ENCODE data around the gene SLC22A23. TPM values are rescaled to one million over a fixed set of nuclear protein-coding genes. Genes with fewer than 3 reads are reported as not detected.
A peak's percentile ranks its signal among the peaks of the same experiment; 100 is the strongest.

SLC22A23 gene
- total RNA-seq, 1 experiment from 2014 or later: 10.1 TPM

DNA sequence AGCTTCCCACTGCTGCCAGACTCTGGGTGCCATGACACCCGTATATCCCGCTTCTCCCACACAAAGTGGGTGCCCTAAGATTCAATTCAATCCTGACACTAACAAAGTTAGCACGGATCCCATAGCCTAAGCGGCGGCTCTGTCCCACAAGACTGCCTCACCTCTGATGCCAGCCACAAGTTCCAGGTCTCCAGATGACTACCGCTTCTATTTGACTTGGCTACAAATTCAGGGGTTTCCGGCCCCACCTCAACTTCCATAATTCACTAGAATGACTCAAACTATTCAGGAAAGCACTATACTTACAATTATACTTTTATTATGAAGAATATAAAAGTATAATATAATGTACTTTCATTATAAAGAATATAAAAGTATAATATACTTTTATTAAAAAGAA is 24.8 kb upstream of the SLC22A23 start:
- in situ Hi-C loops (cut with HindIII; ENCODE audit: low pct_unique_long_range_greater_than_20kb, low sequenced_read_pairs): no loop called here
- no peak for DNase-seq (ENCODE audit: low read depth)

DNA sequence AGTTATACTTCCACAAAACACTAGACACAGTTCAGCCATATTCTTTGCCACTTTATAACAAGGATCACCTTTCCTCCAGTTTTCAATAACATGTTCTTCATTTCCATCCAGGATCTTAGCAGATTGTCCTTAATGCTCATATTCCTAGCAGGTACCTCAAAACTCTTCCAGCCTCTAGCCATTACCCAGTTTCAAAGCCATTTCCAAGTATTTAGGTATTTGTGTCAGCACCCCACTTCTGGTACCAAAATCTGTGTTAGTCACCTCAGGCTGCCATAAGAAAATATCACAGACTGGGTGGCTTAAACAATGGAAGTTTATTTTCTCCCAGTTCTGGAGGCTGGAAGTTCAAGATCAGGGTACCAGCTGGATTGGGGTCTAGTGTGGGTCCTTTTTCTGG is 23.2 kb upstream of the SLC22A23 start:
- in situ Hi-C loops (cut with HindIII; ENCODE audit: low pct_unique_long_range_greater_than_20kb, low sequenced_read_pairs): no loop called here
- no peak for DNase-seq (ENCODE audit: low read depth)

DNA sequence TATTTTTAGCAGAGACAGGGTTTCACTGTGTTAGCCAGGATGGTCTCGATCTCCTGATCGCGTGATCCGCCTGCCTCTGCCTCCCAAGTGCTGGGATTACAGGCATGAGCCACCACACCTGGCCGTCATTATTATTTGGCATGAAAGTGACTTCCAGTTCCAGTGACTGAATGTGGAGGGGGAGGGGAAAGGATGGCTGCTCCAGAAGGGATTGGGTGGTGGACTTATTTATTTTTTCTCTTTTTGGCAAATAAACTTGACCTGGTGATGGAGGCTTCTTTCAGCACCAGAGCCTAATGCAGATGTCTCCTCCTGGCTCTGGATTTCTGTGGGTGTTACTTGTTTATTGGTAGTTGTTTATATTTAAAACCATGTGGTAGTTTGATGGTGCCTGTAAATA is 16.9 kb upstream of the SLC22A23 start:
- no peak for DNase-seq (ENCODE audit: low read depth)
- in situ Hi-C loops (cut with HindIII; ENCODE audit: low pct_unique_long_range_greater_than_20kb, low sequenced_read_pairs): no loop called here

DNA sequence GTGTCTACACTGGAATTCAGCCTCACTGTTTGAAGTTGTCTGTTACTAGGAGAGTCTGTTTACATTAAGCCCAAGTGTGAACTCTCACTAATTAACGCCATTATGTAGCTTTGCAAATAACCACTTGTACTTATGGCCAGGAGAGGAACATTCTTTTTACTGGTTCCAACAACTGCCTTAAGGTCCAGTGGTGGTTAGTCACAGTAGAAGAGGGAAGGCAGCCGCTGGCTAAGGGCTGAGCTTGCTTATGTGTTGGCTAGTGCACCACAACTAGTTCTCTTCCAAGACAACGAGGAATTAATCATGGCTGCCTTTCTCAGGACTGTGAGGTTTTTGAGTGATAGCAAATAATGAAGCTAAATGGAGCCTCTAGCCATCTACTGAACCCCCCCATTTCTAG is 14.9 kb upstream of the SLC22A23 start:
- in situ Hi-C loops (cut with HindIII; ENCODE audit: low pct_unique_long_range_greater_than_20kb, low sequenced_read_pairs): no loop called here
- no peak for DNase-seq (ENCODE audit: low read depth)

GRCh38 chr6:3471286-3471685 is 14.4 kb upstream of the SLC22A23 start:
- in situ Hi-C loops (cut with HindIII; ENCODE audit: low pct_unique_long_range_greater_than_20kb, low sequenced_read_pairs): no loop called here
- no peak for DNase-seq (ENCODE audit: low read depth)

DNA sequence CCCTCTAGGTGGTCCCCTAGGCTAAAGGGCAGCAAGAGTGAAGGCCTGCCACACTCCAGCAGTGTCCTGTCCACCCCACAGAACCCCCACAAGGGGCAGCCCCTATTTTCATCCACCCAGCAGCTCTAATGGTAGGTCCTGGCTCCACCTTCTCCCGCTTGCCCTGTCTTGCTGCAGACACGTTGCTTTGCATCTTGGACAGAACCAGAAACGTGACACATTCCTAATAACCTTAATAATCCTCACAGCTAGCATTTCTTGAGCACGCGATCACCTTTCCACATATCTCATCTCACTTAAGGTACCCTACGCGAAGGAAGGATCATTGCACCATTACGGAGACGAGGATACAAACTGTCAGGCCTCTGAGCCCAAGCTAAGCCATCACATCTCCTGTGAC is 11.7 kb upstream of the SLC22A23 start:
- in situ Hi-C loops (cut with HindIII; ENCODE audit: low pct_unique_long_range_greater_than_20kb, low sequenced_read_pairs): no loop called here
- no peak for DNase-seq (ENCODE audit: low read depth)

DNA sequence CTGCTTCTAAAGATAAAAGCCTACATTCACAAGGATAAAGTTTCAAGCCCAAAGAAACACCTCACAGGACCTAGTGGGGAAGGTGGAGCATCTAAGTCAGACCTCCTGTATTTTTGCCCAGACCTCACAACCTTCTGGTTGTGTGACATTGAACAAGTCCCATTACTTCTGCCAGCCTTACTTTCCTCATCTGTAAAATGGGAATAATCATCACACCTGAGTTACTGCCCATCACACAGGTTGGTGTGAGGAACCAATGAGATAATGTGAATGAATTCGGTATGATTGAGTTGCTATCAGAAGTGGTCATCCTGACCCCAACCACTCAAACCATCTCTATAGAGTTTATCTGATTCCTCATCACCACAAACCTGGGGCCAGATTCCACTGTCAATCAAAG is 11.1 kb upstream of the SLC22A23 start:
- DNase-seq (ENCODE audit: low read depth): no peak
- in situ Hi-C loops (cut with HindIII; ENCODE audit: low pct_unique_long_range_greater_than_20kb, low sequenced_read_pairs): no loop called here

DNA sequence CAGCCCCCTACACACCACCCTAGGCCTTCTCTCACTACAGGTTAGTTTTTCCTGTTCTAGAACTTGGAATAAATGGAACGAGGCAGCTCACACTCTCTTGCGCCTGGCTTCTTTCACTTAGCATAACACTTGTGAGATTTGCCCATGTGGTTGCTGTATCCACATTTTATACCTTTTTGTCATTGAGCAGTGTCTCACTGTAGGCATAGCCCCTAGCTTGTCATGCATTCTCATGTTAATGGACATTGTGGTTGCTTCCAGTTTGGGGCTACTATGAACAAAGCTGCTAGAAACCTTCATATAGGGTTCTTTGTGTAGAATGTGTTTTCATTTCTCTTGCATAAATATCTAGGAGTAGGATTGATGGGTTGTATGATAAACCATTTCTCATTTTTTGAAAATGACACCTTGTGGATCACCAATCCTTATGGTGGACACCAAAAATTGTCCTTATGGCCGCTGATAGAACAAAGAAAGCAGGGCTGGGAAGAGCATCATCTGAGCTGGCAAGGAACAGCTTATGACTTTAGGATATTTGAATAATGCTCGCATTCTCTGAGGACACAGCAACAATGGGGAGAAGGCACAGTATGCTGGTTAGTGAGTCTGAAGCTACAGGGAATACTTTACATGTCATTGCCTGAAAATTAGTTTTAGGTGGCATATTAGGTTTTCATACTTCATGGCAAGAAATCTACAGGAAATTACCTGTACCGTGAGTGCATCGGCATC is 9.8 kb upstream of the SLC22A23 start:
- in situ Hi-C loops (cut with HindIII; ENCODE audit: low pct_unique_long_range_greater_than_20kb, low sequenced_read_pairs): no loop called here
- no peak for DNase-seq (ENCODE audit: low read depth)

GRCh38 chr6:3460253-3460652 is 3.4 kb upstream of the SLC22A23 start:
- in situ Hi-C loops (cut with HindIII; ENCODE audit: low pct_unique_long_range_greater_than_20kb, low sequenced_read_pairs): no loop called here
- DNase-seq (ENCODE audit: low read depth): no peak

DNA sequence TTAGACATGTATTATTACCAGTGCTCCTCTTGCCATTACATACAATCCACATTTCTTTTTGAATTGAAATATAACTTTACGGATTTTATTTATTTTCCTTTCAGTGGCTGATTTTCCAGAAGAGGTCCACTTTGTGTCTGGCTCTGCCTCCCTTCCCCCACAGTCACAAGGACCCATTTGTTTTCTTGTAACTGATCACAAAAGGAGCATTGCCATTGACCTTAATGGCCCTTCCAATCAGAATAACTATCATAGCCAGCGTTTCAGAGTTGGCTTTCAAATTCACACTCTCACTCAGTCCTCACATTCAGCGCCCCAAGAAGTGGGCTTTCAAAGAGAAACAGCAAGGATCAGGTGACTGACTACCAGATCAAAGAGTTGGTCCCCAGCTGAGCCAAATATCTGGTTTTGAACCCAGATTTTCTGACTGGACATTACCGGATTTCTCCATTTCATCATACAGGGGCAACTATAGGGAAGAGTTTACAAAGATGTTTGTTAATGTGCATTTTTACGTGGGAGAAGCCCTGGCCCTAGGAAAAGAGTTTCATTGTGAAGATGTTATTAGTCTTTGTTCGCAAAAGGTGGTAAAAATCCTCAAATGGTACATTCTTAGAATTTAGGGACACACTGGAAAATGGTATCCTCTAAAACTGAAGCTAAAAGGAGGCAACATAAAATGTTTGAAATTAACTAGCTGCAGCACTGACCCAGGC is 2.0 kb upstream of the SLC22A23 start:
- in situ Hi-C loops (cut with HindIII; ENCODE audit: low pct_unique_long_range_greater_than_20kb, low sequenced_read_pairs): no loop called here
- no peak for DNase-seq (ENCODE audit: low read depth)

GRCh38 chr6:3457710-3458602 is 1.1 kb upstream of the SLC22A23 start:
- peak; percentile 71 for DNase-seq (ENCODE audit: low read depth)
- in situ Hi-C loops (cut with HindIII; ENCODE audit: low pct_unique_long_range_greater_than_20kb, low sequenced_read_pairs): no loop called here

- no peak for DNase-seq (ENCODE audit: low read depth)
- in situ Hi-C loops (cut with HindIII; ENCODE audit: low pct_unique_long_range_greater_than_20kb, low sequenced_read_pairs): no loop called here
Measured at GRCh38 chr6:3456395-3456897, 404 bp downstream of the SLC22A23 start.

GRCh38 chr6:3455569-3456394 is 1.1 kb downstream of the SLC22A23 start:
- in situ Hi-C loops (cut with HindIII; ENCODE audit: low pct_unique_long_range_greater_than_20kb, low sequenced_read_pairs): no loop called here
- DNase-seq (ENCODE audit: low read depth): no peak

GRCh38 chr6:3455147-3455568 is 1.7 kb downstream of the SLC22A23 start:
- in situ Hi-C loops (cut with HindIII; ENCODE audit: low pct_unique_long_range_greater_than_20kb, low sequenced_read_pairs): no loop called here
- DNase-seq (ENCODE audit: low read depth): no peak

DNA sequence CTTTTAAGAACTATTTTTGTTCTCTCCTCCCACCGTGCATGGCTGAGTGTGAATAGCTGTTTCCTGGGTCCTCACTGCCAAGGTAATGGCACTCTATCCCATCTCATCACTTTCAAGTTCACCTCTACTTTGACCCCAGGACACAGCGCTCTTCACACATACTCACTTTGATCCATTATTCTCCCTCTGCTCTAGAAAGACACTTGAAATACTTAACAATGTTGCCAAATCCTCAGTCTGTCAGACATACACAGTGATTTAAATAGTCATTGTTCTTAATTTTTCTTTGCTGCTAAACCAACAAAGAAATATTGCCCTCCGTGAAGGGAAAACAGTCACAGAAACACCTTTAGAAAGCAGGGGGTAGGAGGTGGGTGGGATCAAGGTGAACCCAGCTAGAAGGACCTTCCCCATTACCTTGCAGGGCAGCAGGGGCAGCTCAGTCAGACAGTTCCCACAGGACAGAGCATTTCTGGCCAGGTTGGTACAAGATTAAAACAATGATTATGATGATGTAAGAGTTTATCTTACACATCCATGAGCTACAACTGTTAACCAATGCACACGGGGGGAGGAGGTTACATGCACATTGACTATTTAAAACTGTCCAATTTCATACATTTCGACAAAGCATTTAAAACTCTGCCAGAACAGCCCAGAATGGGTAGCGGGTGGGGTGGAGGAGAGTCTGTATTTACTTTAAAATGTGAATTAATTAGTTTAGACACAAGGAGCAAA is 2.4 kb downstream of the SLC22A23 start:
- no peak for DNase-seq (ENCODE audit: low read depth)
- in situ Hi-C loops (cut with HindIII; ENCODE audit: low pct_unique_long_range_greater_than_20kb, low sequenced_read_pairs): no loop called here

- in situ Hi-C loops (cut with HindIII; ENCODE audit: low pct_unique_long_range_greater_than_20kb, low sequenced_read_pairs): no loop called here
- DNase-seq (ENCODE audit: low read depth): no peak
Measured at GRCh38 chr6:3453413-3454272, 3.2 kb downstream of the SLC22A23 start.

- in situ Hi-C loops (cut with HindIII; ENCODE audit: low pct_unique_long_range_greater_than_20kb, low sequenced_read_pairs): no loop called here
Measured at GRCh38 chr6:3451498-3451897, 5.4 kb downstream of the SLC22A23 start.

More at GRCh38 chr6:3451498-3451897, 5.4 kb downstream of the SLC22A23 start:
- no peak for DNase-seq (ENCODE audit: low read depth)

Data from Caki2 (cell line).